Omental fat pad (tissue), 4 donors: ENCODE measurements around the gene CFAP58. TPM values are rescaled to one million over a fixed set of nuclear protein-coding genes. Genes with fewer than 3 reads are reported as not detected.

ENCODE experiments used
- ATAC-seq: fragments of 150-250 bp; one replicate; pipeline ENCODE4 v1.9.1; 2016; ENCODE audit warnings: mild to moderate bottlenecking, moderate library complexity; ENCODE audit not compliant: low FRiP score
- DNase-seq: peaks from one replicate; pipeline ENCODE4 v3.0.0-alpha.2; 2019; ENCODE audit warnings: low spot score
- total RNA-seq, 4 donors: library from RNA; depleted of rRNA; stranded (reverse); fragments of >200 nt; gene quantifications; one replicate each; pipeline ENCODE4 v1.1.0, GENCODE V29; 2016
- TF ChIP-seq, protein P1 (sequence below), 3 donors: fragments of 450-650 bp; IDR thresholded peaks; one replicate each; pipeline ENCODE4 v1.5.1; 2016 to 2017; ENCODE audit warnings: antibody characterized with exemption in 3 of 3, mild to moderate bottlenecking in 3 of 3, moderate library complexity in 2 of 3

The CFAP58 gene
- total RNA-seq, 4 donors from 2014 or later, result 0.19 to 0.95 (median 0.33) TPM

DNA sequence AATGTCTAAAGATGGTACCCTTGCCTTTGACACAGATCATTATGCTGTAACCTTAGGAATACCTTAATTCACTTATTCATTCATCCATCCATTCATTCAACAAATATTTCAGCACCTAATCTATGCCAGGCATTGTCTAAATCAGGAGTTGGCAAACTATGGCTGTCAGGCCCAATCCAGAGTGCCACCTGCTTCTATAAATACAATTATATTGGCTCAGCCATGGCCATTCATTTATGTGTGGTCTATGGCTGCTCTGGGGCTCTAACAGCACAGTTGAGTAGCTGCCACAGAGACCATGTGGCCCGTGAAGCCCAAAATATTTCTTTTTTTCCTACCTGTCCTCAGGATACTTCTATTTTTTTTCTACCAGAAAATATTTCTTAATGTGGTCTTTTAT is 9.4 kb upstream of the CFAP58 start:
- DNase-seq (no peak), ATAC-seq (no peak)
- TF ChIP-seq, protein P1, sequence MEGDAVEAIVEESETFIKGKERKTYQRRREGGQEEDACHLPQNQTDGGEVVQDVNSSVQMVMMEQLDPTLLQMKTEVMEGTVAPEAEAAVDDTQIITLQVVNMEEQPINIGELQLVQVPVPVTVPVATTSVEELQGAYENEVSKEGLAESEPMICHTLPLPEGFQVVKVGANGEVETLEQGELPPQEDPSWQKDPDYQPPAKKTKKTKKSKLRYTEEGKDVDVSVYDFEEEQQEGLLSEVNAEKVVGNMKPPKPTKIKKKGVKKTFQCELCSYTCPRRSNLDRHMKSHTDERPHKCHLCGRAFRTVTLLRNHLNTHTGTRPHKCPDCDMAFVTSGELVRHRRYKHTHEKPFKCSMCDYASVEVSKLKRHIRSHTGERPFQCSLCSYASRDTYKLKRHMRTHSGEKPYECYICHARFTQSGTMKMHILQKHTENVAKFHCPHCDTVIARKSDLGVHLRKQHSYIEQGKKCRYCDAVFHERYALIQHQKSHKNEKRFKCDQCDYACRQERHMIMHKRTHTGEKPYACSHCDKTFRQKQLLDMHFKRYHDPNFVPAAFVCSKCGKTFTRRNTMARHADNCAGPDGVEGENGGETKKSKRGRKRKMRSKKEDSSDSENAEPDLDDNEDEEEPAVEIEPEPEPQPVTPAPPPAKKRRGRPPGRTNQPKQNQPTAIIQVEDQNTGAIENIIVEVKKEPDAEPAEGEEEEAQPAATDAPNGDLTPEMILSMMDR (IDR thresholded peaks at IDR 0.05), result no peak

DNA sequence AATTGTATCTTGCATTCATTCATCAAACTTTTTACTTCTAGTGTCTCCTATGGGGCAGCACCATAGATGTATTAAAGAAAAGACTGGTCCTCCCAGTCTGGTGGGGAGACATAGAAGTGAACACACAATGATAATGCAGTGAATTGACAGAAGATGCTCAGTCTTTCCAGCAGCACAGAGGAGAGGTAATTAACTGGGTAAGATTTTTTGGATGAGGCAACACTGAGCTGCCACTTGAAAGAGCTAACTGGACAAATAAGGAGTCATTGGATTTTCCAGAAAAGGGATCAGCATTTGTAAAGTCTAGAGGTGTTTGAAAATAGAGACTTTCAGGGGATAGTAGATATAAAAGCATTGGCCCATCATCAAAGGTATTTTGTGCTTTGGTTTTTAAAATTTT is 8.1 kb upstream of the CFAP58 start:
- ATAC-seq, result no peak
- TF ChIP-seq, protein P1 (IDR thresholded peaks at IDR 0.05), result no peak

DNA sequence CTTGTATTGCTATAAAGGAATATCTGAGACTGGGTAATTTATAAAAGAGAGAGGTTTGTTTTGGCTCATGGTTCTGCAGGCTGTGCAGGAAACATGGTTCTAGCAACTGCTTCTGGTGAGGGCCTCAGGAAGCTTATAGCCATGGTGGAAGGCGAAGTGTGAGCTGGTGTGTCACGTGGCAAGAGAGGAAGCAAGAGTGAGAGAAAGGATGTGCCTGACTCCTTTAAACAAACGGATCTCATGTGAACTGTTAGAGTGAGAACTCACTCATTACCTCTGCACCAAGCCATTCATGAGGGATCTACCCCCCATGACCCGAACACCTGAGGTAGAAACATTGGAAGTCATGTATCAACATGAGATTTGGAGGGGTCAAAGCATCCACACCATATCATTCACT is 7.7 kb upstream of the CFAP58 start:
- DNase-seq (no peak), ATAC-seq (no peak)
- TF ChIP-seq, protein P1 (IDR thresholded peaks at IDR 0.05), result no peak

More for the DNA sequence above, 8.1 kb upstream of the CFAP58 start:
- DNase-seq, result no peak

DNA sequence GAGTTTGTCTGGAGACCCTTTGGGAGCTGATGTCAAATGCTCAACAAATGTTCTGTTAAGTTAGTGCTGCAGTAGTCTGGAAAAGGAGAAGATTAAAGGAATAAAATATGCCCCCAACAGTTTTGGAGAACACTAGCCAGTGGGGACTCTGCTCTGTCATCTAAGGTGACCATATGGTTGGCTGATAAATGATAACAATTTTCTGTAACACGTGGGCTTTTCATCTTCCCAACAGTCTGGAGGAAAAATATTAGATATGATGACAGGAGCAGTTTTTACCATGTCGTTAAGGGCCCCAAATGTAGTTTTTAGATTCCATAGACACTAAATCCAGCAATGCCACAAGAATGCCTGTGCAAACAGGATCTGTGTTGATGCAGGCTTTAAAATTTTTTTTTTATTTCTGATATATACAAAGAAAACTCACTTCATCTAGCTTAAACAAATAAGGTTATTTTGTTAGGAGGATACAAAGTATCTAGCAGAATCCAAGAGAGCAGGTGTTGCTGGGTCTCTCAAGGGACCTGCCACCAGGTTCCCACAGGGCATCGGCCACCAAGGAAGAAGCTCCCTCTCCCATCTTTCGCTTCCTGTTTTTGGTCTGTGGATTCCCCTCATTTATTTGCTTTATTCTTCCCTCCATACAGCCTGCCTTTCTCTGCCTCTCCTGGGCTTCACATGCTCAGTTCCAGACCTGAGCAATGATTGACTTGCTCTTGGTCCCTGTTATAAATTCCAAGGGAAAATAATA is 6.2 kb upstream of the CFAP58 start:
- ATAC-seq (no peak), DNase-seq (no peak)
- TF ChIP-seq, protein P1 (IDR thresholded peaks at IDR 0.05), result no peak

- DNase-seq (no peak), ATAC-seq (no peak)
- TF ChIP-seq, protein P1 (IDR thresholded peaks at IDR 0.05), result no peak
Measured at GRCh38 chr10:104348601-104349000, 5.0 kb upstream of the CFAP58 start.

GRCh38 chr10:104349623-104350126 is 4.0 kb upstream of the CFAP58 start:
- ATAC-seq, result peak; percentile 75
- TF ChIP-seq, protein P1 (IDR thresholded peaks at IDR 0.05), result no peak
- DNase-seq, result no peak

GRCh38 chr10:104350127-104350635 is 3.5 kb upstream of the CFAP58 start:
- DNase-seq, result no peak
- ATAC-seq, result peak; percentile 54
- TF ChIP-seq, protein P1 (IDR thresholded peaks at IDR 0.05), result peak in 1 of 3 donors; percentile 68
